IMR-90 (cell line): ENCODE data around the gene MOB3B. TPM values are rescaled to one million over a fixed set of nuclear protein-coding genes. Genes with fewer than 3 reads are reported as not detected.

ENCODE experiments used
- ATAC-seq: fragments of 200-7000 bp; cut with Tn5 transposase; 2 replicates; pipeline ENCODE4 v1.9.1; 2020; ENCODE audit warnings: low read depth, mild to moderate bottlenecking, moderate library complexity
- BruUV-seq: library from RNA; stranded (reverse); fragments of 400-500 nt; replicated peaks from 2 replicates; lab custom pipeline; 2021; lab: Mats Ljungman, UMichigan
- CTCF ChIA-PET: fragments of 300-600 bp; formaldehyde crosslinking; extraction: SDS; loops from one replicate; lab custom pipeline; 2021; ENCODE audit warnings: antibody characterized with exemption; lab: Yijun Ruan, JAX
- POLR2A ChIA-PET: fragments of 300-600 bp; sonication (Branson Sonifier 250); formaldehyde crosslinking; loops from one replicate; lab custom pipeline; 2022; ENCODE audit warnings: antibody characterized with exemption; ENCODE audit not compliant: unreplicated experiment; lab: Charles Lee
- DNase-seq: peaks from one replicate; pipeline ENCODE4 v3.0.0; 2013
- H2AFZ ChIP-seq: replicated peaks from 2 replicates; pipeline ENCODE3; 2013; ENCODE audit warnings: low read length, mild to moderate bottlenecking; ENCODE audit not compliant: poor library complexity
- H2AK5ac ChIP-seq: 2 replicates; pipeline ENCODE4 v1.6.1; 2013; ENCODE audit warnings: low read depth, low read length, inconsistent platforms
- H2AK9ac ChIP-seq: replicated peaks from 2 replicates; pipeline ENCODE3; 2013; ENCODE audit warnings: mild to moderate bottlenecking, low read depth, low read length, moderate library complexity; ENCODE audit not compliant: poor library complexity
- H2BK120ac ChIP-seq: 2 replicates; pipeline ENCODE4 v1.6.1; 2013; ENCODE audit warnings: low read depth, low read length, inconsistent platforms
- H2BK15ac ChIP-seq: 3 replicates; pipeline ENCODE4 v1.6.1; 2013; ENCODE audit warnings: low read depth, low read length, inconsistent platforms
- H2BK20ac ChIP-seq: 2 replicates; pipeline ENCODE4 v1.6.1; 2013; ENCODE audit warnings: low read depth, mild to moderate bottlenecking, inconsistent platforms, low read length, moderate library complexity
- H2BK5ac ChIP-seq: 2 replicates; pipeline ENCODE4 v1.6.1; 2013; ENCODE audit warnings: mild to moderate bottlenecking, low read depth, low read length, inconsistent platforms; ENCODE audit not compliant: poor library complexity, severe bottlenecking
- H3K14ac ChIP-seq: replicated peaks from 2 replicates; pipeline ENCODE4 v1.6.1; 2013; ENCODE audit warnings: low read depth, low read length, inconsistent platforms
- H3K18ac ChIP-seq: 2 replicates; pipeline ENCODE4 v1.6.1; 2013; ENCODE audit warnings: low read depth, low read length, control low read depth
- H3K23ac ChIP-seq: 2 replicates; pipeline ENCODE4 v1.6.1; 2013; ENCODE audit warnings: low read depth, low read length, inconsistent platforms
- H3K27ac ChIP-seq: 2 replicates; pipeline ENCODE4 v1.5.1; 2013; ENCODE audit warnings: mild to moderate bottlenecking, control low read depth, low read length; ENCODE audit not compliant: insufficient read depth
- H3K27me3 ChIP-seq: 2 replicates; pipeline ENCODE4 v1.6.1; 2013; ENCODE audit warnings: low read length; ENCODE audit not compliant: control insufficient read depth, insufficient read depth
- H3K36me3 ChIP-seq: 2 replicates; pipeline ENCODE4 v1.6.1; 2013; ENCODE audit warnings: low read length, mixed read lengths; ENCODE audit not compliant: control insufficient read depth, insufficient read depth
- H3K4ac ChIP-seq: 2 replicates; pipeline ENCODE4 v1.6.1; 2013; ENCODE audit warnings: low read depth, low read length, inconsistent platforms
- H3K4me1 ChIP-seq: 2 replicates; pipeline ENCODE4 v1.6.1; 2013; ENCODE audit warnings: low read length, mixed read lengths; ENCODE audit not compliant: control insufficient read depth, insufficient read depth
- H3K4me2 ChIP-seq: 2 replicates; pipeline ENCODE4 v1.6.1; 2013; ENCODE audit warnings: low read depth, mild to moderate bottlenecking, control low read depth, low read length, moderate library complexity
- H3K4me3 ChIP-seq: 2 replicates; pipeline ENCODE4 v1.5.1; 2013; ENCODE audit warnings: low read depth, mild to moderate bottlenecking, control low read depth, low read length, moderate library complexity; ENCODE audit not compliant: insufficient read depth
- H3K56ac ChIP-seq: 2 replicates; pipeline ENCODE4 v1.6.1; 2013; ENCODE audit warnings: low read length, inconsistent platforms; ENCODE audit not compliant: insufficient read depth; ENCODE audit errors: extremely low read depth
- H3K79me1 ChIP-seq, 2 experiments: 2 replicates each; pipeline ENCODE4 v1.6.1; 2013; ENCODE audit warnings: low read length in 2 of 2, inconsistent platforms in 1 of 2, low read depth in 1 of 2
- H3K9ac ChIP-seq: 2 replicates; pipeline ENCODE4 v1.6.1; 2013; ENCODE audit warnings: low read depth, low read length, control low read depth
- H3K9me1 ChIP-seq: 2 replicates; pipeline ENCODE4 v1.6.1; 2013; ENCODE audit warnings: low read length, inconsistent platforms; ENCODE audit not compliant: insufficient read depth
- H3K9me3 ChIP-seq: 2 replicates; pipeline ENCODE4 v1.6.1; 2013; ENCODE audit warnings: low read length; ENCODE audit not compliant: control insufficient read depth, insufficient read depth
- H4K20me1 ChIP-seq: 2 replicates; pipeline ENCODE4 v1.6.1; 2013; ENCODE audit warnings: low read length, inconsistent platforms; ENCODE audit not compliant: insufficient read depth
- H4K5ac ChIP-seq: 2 replicates; pipeline ENCODE4 v1.6.1; 2013; ENCODE audit warnings: mild to moderate bottlenecking, low read depth, low read length, control low read depth
- H4K8ac ChIP-seq, 2 experiments: 2 replicates each; pipeline ENCODE4 v1.6.1; 2013; ENCODE audit warnings: low read depth in 2 of 2, low read length in 2 of 2, control low read depth in 1 of 2, inconsistent platforms in 1 of 2
- H4K91ac ChIP-seq: 2 replicates; pipeline ENCODE4 v1.6.1; 2013; ENCODE audit warnings: low read depth, low read length, inconsistent platforms; ENCODE audit not compliant: insufficient read depth
- ELK1 ChIP-seq: fragments of 150-350 bp; IDR thresholded peaks from 2 replicates; pipeline ENCODE4 v1.6.1; 2016; ENCODE audit warnings: low read depth, mild to moderate bottlenecking, low read length, moderate library complexity, borderline replicate concordance
- FOS ChIP-seq: fragments of 150-350 bp; IDR thresholded peaks from 2 replicates; pipeline ENCODE4 v1.6.1; 2016; ENCODE audit warnings: low read depth, low read length
- MAFK ChIP-seq: IDR thresholded peaks from 2 replicates; pipeline ENCODE4 v1.6.1; 2012; ENCODE audit warnings: low read depth, low read length, improper control_type of control experiment
- MAZ ChIP-seq: IDR thresholded peaks from 2 replicates; pipeline ENCODE4 v1.6.1; 2012; ENCODE audit warnings: low read depth, mild to moderate bottlenecking, low read length, improper control_type of control experiment, moderate library complexity, borderline replicate concordance
- MXI1 ChIP-seq: IDR thresholded peaks from 2 replicates; pipeline ENCODE4 v1.6.1; 2012; ENCODE audit warnings: low read depth, mild to moderate bottlenecking, low read length, moderate library complexity, borderline replicate concordance
- NFE2L2 ChIP-seq: fragments of 150-350 bp; IDR thresholded peaks from 2 replicates; pipeline ENCODE4 v1.6.1; 2016; ENCODE audit warnings: low read depth, mild to moderate bottlenecking, low read length
- POLR2A ChIP-seq: IDR thresholded peaks from 2 replicates; pipeline ENCODE4 v1.6.1; 2012; ENCODE audit warnings: mild to moderate bottlenecking, low read depth, low read length
- RCOR1 ChIP-seq: IDR thresholded peaks from 2 replicates; pipeline ENCODE4 v1.6.1; 2012; ENCODE audit warnings: mild to moderate bottlenecking, low read length, improper control_type of control experiment; ENCODE audit not compliant: insufficient replicate concordance
- RFX5 ChIP-seq: IDR thresholded peaks from 2 replicates; pipeline ENCODE4 v1.8.0; 2012; ENCODE audit warnings: low read depth, mild to moderate bottlenecking, low read length, moderate library complexity
- SMC3 ChIP-seq: fragments of 150-350 bp; IDR thresholded peaks from 2 replicates; pipeline ENCODE4 v1.6.1; 2016; ENCODE audit warnings: low read depth, mild to moderate bottlenecking, antibody characterized with exemption, low read length, moderate library complexity
- WGBS, 2 experiments: methylation state at CpG; one replicate each; pipeline versions ENCODE4 v1.1.5 to v1.1.7; 2013; ENCODE audit warnings: missing lambda C conversion rate in 2 of 2; ENCODE audit not compliant: insufficient read length in 1 of 2; ENCODE audit errors: extremely low coverage in 2 of 2; 5-methylcytosine and 5-hydroxymethylcytosine counted together
- dilution Hi-C: fragments of 300-500 bp; cut with HindIII; formaldehyde crosslinking; loops from one replicate; pipeline ENCODE4 v1.14.3; 2018; ENCODE audit warnings: low sequenced_read_pairs; ENCODE audit not compliant: unreplicated experiment
- in situ Hi-C: fragments of 300-500 bp; cut with MboI; formaldehyde crosslinking; loops from 3 replicates; pipeline ENCODE4 v1.14.3; 2019; ENCODE audit warnings: low sequenced_read_pairs, inconsistent platforms, mixed read lengths
- intact Hi-C: fragments of 100-400 bp; cut with micrococcal nuclease; formaldehyde crosslinking; loops from 2 replicates; pipeline ENCODE4 v1.10.0; 2022
- polyA plus RNA-seq, 3 experiments: library from polyadenylated mRNA; depleted of rRNA; stranded (reverse); fragments of >200 nt; gene quantifications; 2 replicates each; pipeline ENCODE4 v1.2.3, GENCODE V29; 2012; ENCODE audit warnings: low replicate concordance in 1 of 3
- total RNA-seq: library from RNA; depleted of rRNA; stranded (reverse); fragments of >200 nt; gene quantifications from 2 replicates; pipeline ENCODE4 v1.2.3, GENCODE V29; 2012

MOB3B gene
- total and polyA plus RNA-seq, 2 of the 4 experiments (the other 2 are of a cell fraction) = under 0.01 to 0.02 TPM

- Histone ChIP-seq H3K27me3 (no peaks in the 10 kb centered on the region), H4K91ac (no peak overlapping the region), H3K9me1 (no peaks in the 10 kb centered on the region), H2BK5ac (no peak overlapping the region), H4K20me1 (no peaks in the 10 kb centered on the region), H3K4me1 (no peaks in the 10 kb centered on the region), H3K14ac (no peak overlapping the region), H2BK15ac (no peak overlapping the region), H2AK9ac (no peak overlapping the region), H3K79me1 (no peaks in the 10 kb centered on the region), H3K9ac (no peak overlapping the region), H3K4me2 (no peak overlapping the region), H3K27ac (no peak overlapping the region), H2BK20ac (no peak overlapping the region), H4K8ac (no peak overlapping the region), H3K9me3 (no peaks in the 10 kb centered on the region), H2BK120ac (no peak overlapping the region), H3K4me3 (no peak overlapping the region), H3K36me3 (no peaks in the 10 kb centered on the region), H4K5ac (no peak overlapping the region), H2AK5ac (no peak overlapping the region), H3K4ac (no peak overlapping the region), H3K56ac (no peak overlapping the region), H3K23ac (no peak overlapping the region), H2AFZ (no peak overlapping the region), H3K18ac (no peak overlapping the region)
- TF ChIP-seq MAFK (no peak), MXI1 (no peak), RFX5 (no peak), POLR2A (no peak), SMC3 (no peak), FOS (no peak), MAZ (no peak), RCOR1 (no peak), NFE2L2 (no peak), ELK1 (no peak)
- intact Hi-C loops (no loop called here), in situ Hi-C loops (no loop called here), dilution Hi-C loops (no loop called here)
- POLR2A ChIA-PET = no interaction called here
- WGBS, 2 experiments = 69% methylated on average over 5 of the region's 5 CpGs; no CpG with 5 or more reads in 1 of the 2 experiments
- no TSS peak for BruUV-seq
- ATAC-seq (no peak), DNase-seq (no peak)
- CTCF ChIA-PET = no interaction called here
Measured at GRCh38 chr9:27440888-27441740, 88.5 kb downstream of the MOB3B start.
